ENCODE results near the gene PPM1B.
"Not testable (repeated sequence)": the region's sequence is repeated elsewhere in the genome, so short reads cannot be mapped to it uniquely, and the experiment has no call there.

Gene PPM1B

GRCh38 chr2:44163777-44164176 lies 4.9 kb upstream of the PPM1B start:
- no peak for DNase-seq (ENCODE audit: low spot score)

DNA sequence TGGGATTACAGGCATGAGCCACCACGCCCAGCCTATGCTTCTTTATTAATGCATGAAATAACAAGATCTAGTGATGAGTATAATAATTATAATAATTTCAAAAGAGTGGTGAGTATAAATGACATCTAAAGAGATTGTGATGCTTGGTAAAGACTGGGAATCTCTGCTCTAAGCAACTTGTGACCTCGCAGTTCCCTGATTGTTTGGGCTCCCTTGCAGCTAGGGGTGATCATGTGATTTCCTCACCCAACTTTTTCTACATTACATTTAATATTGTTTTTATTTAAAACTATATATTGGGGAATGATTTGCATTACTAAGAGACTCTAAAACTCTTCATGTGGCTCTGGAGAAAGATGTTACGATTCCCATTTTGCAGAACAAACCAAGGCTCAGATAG lies 4.1 kb upstream of the PPM1B start:
- DNase-seq (ENCODE audit: low spot score) = no peak

- no peak for DNase-seq (ENCODE audit: low spot score)
Measured at GRCh38 chr2:44166096-44166495, 2.6 kb upstream of the PPM1B start.

GRCh38 chr2:44167311-44167907 lies 1.3 kb upstream of the PPM1B start:
- DNase-seq (ENCODE audit: low spot score) = no peak

DNA sequence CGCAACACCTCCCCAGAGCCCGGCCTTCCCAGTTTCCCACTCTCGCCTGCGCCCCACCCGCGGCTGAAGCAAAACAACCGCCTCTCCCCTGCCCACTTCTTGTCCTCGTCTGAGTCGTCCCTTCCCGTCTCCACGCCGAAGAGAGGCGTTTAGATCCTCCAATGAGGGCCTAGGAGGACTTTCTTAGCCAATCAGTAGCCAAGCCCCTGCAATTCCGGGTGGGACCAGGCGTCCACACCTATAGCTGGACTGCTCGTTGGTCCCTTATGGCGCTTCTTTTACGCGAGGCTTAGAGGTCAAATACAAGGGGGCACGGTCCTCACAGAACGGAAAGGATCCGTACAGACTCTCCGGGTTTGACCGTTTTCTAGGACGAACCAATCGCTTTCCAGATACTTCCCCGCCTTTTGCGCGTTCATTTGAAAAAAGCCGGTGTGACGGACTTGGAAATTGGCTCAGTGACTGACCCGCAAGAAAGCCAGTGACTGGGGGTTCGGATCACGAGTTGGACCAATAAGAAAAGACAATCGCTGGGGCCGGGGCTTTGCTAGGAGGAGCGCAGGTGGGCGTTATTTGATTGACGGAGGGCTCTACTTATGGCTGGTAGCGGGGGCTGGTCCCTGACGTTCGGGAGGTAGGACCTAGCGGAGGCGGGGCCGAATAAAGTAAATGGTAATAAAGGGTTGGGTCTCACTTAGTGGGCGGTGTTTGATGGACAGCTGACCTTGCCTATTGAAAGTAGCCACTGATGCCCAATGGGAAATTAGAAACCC lies 581 bp upstream of the PPM1B start:
- peak; percentile 99 for DNase-seq (ENCODE audit: low spot score)

DNA sequence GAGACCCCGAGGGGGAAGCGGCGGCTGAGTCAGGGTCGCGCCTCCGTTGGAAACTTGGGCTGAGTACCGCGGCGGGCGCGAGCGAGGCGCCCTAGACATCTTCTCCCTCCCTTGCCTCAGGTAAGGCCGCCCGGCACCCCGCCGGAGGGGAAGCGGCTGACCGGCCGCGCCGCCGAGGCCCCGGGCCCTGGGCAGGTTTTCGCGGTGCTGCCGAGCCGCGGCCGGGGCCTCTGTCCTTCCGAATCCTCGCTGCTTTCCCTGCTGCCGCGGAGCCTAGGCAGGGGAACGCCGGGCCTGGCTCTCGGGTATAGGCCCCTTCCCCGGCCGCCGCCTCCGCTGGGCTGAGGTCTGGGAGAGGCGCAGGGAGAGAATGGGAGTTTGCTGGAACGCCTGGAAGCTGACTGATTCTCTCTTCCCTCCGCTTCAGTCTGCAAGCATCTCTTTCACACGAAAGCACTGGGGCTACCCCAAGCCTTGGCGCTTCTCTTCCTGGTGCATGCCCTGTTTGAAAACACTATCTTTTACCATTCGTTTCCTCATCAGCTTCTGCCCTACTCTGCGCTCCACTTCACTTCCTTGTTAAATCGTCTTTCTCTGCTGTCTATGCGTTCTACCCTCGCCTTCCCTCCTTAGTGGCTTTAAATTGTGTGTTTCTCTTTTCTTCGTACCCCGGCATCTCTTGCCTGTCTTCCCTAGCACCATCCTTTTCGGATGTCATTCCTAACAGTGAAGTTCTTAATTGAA lies 652 bp downstream of the PPM1B start:
- peak; percentile 51 for DNase-seq (ENCODE audit: low spot score)

DNA sequence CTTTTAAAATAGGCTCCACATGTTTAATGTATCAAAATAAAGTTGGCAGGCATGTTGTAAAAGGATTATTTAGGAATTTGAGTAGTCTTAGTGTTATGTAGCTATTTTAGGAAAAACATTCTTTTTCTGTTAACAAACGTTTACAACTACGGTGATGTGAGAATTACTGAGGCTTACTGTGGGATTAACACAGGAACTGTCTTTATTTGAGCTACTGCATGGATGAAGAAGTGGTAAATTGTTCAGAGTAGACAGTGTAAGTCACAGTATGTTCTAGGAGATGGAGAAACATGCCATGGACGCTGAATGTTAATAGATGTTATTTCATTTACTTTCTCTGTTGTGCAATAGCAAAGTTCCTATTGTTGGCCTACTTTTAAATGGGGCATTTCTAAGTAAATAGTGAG lies 1.6 kb downstream of the PPM1B start:
- no peak for DNase-seq (ENCODE audit: low spot score)

- DNase-seq (ENCODE audit: low spot score) = no peak
Measured at GRCh38 chr2:44171018-44171417, 2.3 kb downstream of the PPM1B start.

DNA sequence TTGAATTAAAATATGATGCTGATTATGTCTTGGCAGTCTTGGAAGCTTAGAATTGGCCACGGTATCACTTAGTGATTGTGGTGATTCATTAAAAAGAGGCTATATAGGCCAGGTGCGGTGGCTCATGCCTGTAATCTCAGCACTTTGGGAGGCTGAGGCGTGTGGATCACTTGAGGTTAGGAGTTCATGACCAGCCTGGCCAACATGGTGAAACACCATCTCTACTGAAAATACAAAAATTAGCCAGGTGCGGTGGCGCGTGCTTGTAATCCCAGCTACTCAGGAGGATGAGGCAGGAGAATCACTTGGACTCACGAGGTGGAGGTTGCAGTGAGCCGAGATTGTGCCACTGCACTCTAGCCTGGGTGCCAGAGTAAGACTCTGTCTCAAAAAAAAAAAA lies 2.8 kb downstream of the PPM1B start:
- DNase-seq (ENCODE audit: low spot score) = not testable (repeated sequence)

DNA sequence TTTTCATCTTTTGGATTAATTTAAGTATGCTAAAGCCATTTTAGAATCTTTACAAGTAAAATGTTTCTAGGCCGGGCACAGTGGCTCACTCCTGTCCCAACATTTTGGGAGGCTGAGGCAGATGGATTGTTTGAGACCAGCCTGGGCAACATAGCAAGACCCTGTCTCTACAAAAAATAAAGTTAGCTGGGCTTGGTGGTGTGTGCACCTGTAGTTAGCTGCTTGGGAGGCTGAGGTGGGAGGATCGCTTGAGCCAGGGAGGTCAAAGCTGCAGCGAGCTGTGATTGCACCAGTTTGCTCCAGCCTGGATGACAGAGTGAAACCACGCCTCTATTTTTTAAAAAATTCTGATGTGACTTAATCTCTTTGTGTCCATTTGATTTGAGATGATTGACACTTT lies 3.9 kb downstream of the PPM1B start:
- no peak for DNase-seq (ENCODE audit: low spot score)

GRCh38 chr2:44178950-44179349 lies 10.3 kb downstream of the PPM1B start:
- no peak for DNase-seq (ENCODE audit: low spot score)

DNA sequence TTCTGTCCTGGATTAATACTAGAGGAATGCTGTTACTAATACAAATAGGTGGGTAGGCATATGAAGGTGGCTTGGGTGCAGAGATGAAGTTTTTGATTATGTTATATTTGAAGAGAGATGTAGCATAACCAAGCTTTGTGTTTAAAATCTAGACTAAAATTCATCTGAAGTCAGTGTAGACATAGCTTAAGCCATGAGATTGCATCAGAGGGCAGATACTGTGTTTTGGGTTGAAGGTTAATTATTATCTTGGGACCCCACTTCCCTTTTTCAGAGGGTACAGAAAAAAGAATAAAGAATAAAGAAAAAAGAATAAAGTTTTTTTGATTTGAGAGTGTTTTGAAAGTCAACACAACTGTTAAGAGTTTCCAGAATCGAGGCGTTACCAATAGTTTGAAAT lies 13.0 kb downstream of the PPM1B start:
- no peak for DNase-seq (ENCODE audit: low spot score)

GRCh38 chr2:44184106-44184505 lies 15.4 kb downstream of the PPM1B start:
- no peak for DNase-seq (ENCODE audit: low spot score)

GRCh38 chr2:44186810-44187209 lies 18.1 kb downstream of the PPM1B start:
- no peak for DNase-seq (ENCODE audit: low spot score)

GRCh38 chr2:44187251-44187650 lies 18.6 kb downstream of the PPM1B start:
- DNase-seq (ENCODE audit: low spot score) = no peak

- no peak for DNase-seq (ENCODE audit: low spot score)
Measured at GRCh38 chr2:44188696-44189095, 20.0 kb downstream of the PPM1B start.

DNA sequence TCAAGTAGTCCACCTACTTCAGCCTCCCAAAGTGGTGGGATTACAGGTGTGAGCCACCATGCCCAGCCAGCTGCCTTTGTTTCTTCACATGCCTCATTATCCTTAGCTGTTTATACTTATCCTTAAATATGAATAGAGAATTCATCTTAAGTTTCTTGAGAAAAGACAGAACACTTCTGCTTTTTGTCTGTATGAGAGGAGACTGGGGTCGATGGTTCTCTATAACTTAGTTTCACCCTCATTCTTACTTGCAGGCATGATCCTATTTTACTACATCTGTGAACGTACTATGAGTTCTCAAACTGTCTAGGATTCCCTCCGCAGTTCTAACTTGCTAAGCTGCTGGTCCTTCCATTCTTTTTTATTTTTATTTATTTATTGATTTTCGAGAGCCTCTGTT lies 20.4 kb downstream of the PPM1B start:
- DNase-seq (ENCODE audit: low spot score) = no peak

- DNase-seq (ENCODE audit: low spot score) = no peak
Measured at GRCh38 chr2:44190526-44190925, 21.9 kb downstream of the PPM1B start.

- no peak for DNase-seq (ENCODE audit: low spot score)
Measured at GRCh38 chr2:44191739-44192138, 23.1 kb downstream of the PPM1B start.

DNA sequence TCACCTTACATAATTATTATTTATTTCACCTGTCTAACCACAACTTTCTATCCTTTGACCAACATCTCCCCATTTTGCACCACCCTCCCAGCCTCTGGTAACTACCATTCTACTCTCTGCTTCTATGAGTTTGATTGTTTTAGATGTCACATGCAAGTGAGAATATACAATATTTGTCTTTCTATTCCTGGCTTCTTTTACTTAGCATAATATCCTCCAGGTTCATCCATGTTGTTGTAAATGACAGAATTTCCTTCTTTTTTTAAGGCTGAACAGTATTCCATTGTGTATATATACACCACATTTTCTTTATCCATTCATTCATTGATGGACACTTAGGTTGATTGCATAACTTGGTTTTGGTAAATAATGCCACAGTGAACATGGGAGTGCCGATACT lies 24.0 kb downstream of the PPM1B start:
- no peak for DNase-seq (ENCODE audit: low spot score)

- DNase-seq (ENCODE audit: low spot score) = no peak
Measured at GRCh38 chr2:44195714-44196113, 27.0 kb downstream of the PPM1B start.

GRCh38 chr2:44197816-44198215 lies 29.1 kb downstream of the PPM1B start:
- DNase-seq (ENCODE audit: low spot score) = no peak

GRCh38 chr2:44200011-44200410 lies 31.3 kb downstream of the PPM1B start:
- no peak for DNase-seq (ENCODE audit: low spot score)

All from germinal center (tissue), 1 donor.